SK-N-SH (cell line): ENCODE data around the gene ARID1B. TPM values are rescaled to one million over a fixed set of nuclear protein-coding genes. Genes with fewer than 3 reads are reported as not detected.

ENCODE experiments used
- CTCF ChIA-PET: fragments of 300-600, 350-600 bp; formaldehyde crosslinking; extraction: SDS; loops from one replicate; lab custom pipeline; 2021; lab: Yijun Ruan, JAX
- POLR2A ChIA-PET: fragments of 350-600 bp; sonication (Branson Sonifier 250); formaldehyde crosslinking; extraction: SDS; loops from one replicate; lab custom pipeline; 2020; ENCODE audit warnings: antibody characterized with exemption, inconsistent platforms; lab: Yijun Ruan, JAX
- DNase-seq: peaks from one replicate; pipeline ENCODE4 v3.0.0; 2012
- H2AFZ ChIP-seq: fragments of 200-600 bp; sonication (generic); 2 replicates; pipeline ENCODE4 v1.8.1; 2016; ENCODE audit warnings: antibody characterized with exemption, mild to moderate bottlenecking, low read depth
- H3F3A ChIP-seq: fragments of 200-600 bp; sonication (generic); replicated peaks from 2 replicates; pipeline ENCODE3; 2016; ENCODE audit warnings: antibody characterized with exemption, mild to moderate bottlenecking; ENCODE audit not compliant: insufficient read depth
- H3K27ac ChIP-seq, 2 experiments: fragments of 200-500 bp in 1 of 2; fragments of 200-600 bp in 1 of 2; sonication (Bioruptor generic) in 1 of 2; sonication (generic), shearing (Covaris generic) in 1 of 2; 2 replicates each; pipeline versions ENCODE4 v1.5.1 to v1.6.1; 2014 to 2016; ENCODE audit warnings: low read depth in 2 of 2, inconsistent platforms in 1 of 2, low read length in 1 of 2, mild to moderate bottlenecking in 1 of 2, mixed read lengths in 1 of 2
- H3K27me3 ChIP-seq: fragments of 200-600 bp; sonication (generic), shearing (Covaris generic); 2 replicates; pipeline ENCODE4 v1.6.1; 2016; ENCODE audit warnings: mixed run types; ENCODE audit not compliant: insufficient read depth
- H3K36me3 ChIP-seq, 2 experiments: fragments of 200-500 bp in 1 of 2; fragments of 200-600 bp in 1 of 2; sonication (Bioruptor generic) in 1 of 2; sonication (generic) in 1 of 2; replicated peaks in 1 of 2; 2 replicates each; pipeline versions ENCODE3 to v1.5.1; 2014 to 2016; ENCODE audit warnings: low read length in 1 of 2, mild to moderate bottlenecking in 1 of 2; ENCODE audit not compliant: insufficient read depth in 2 of 2, control insufficient read depth in 1 of 2
- H3K4me1 ChIP-seq, 2 experiments: fragments of 200-500 bp in 1 of 2; fragments of 200-600 bp in 1 of 2; sonication (Bioruptor generic) in 1 of 2; sonication (generic), shearing (Covaris generic) in 1 of 2; 2 replicates each; pipeline versions ENCODE4 v1.5.1 to v1.6.1; 2014 to 2016; ENCODE audit warnings: low read depth in 1 of 2, low read length in 1 of 2, mixed run types in 1 of 2; ENCODE audit not compliant: insufficient read depth in 2 of 2, control insufficient read depth in 1 of 2
- H3K4me2 ChIP-seq: fragments of 200-600 bp; sonication (generic), shearing (Covaris generic); 2 replicates; pipeline ENCODE4 v1.6.1; 2017; ENCODE audit warnings: mixed run types
- H3K4me3 ChIP-seq, 2 experiments: fragments of 200-500 bp in 1 of 2; fragments of 200-600 bp in 1 of 2; sonication (Bioruptor generic) in 1 of 2; sonication (generic), shearing (Covaris generic) in 1 of 2; 2 replicates each; pipeline versions ENCODE4 v1.5.1 to v1.8.1; 2014 to 2016; ENCODE audit warnings: low read depth in 2 of 2, inconsistent platforms in 1 of 2, low read length in 1 of 2, mild to moderate bottlenecking in 1 of 2, mixed read lengths in 1 of 2, moderate library complexity in 1 of 2
- H3K79me2 ChIP-seq: fragments of 200-600 bp; sonication (generic); 2 replicates; pipeline ENCODE4 v1.8.1; 2017; ENCODE audit warnings: mild to moderate bottlenecking; ENCODE audit not compliant: insufficient read depth
- H3K9ac ChIP-seq: fragments of 200-600 bp; sonication (generic); 2 replicates; pipeline ENCODE4 v1.6.1; 2017; ENCODE audit warnings: mixed run types
- H3K9me2 ChIP-seq: fragments of 200-600 bp; sonication (generic); 2 replicates; pipeline ENCODE4 v1.6.1; 2017; ENCODE audit warnings: mixed run types
- H3K9me3 ChIP-seq: fragments of 200-600 bp; sonication (generic); 2 replicates; pipeline ENCODE4 v1.6.1; 2017; ENCODE audit warnings: mixed run types, mild to moderate bottlenecking, moderate library complexity
- H4K20me1 ChIP-seq: fragments of 200-600 bp; sonication (generic); 2 replicates; pipeline ENCODE4 v1.6.1; 2017; ENCODE audit warnings: mild to moderate bottlenecking, mixed run types; ENCODE audit not compliant: insufficient read depth
- EP300 ChIP-seq, 2 experiments: IDR thresholded peaks; 2 replicates each; pipeline versions ENCODE4 v1.4.0 to v1.6.1; 2012; ENCODE audit warnings: borderline replicate concordance in 1 of 2, low read depth in 1 of 2, low read length in 1 of 2
- EZH2phosphoT487 ChIP-seq: fragments of 200-600 bp; sonication (generic); IDR thresholded peaks from 2 replicates; pipeline ENCODE4 v1.6.1; 2017; ENCODE audit warnings: low read depth, mixed run types, mild to moderate bottlenecking, antibody characterized with exemption, moderate library complexity, borderline replicate concordance
- FOSL2 ChIP-seq: IDR thresholded peaks from 2 replicates; pipeline ENCODE4 v1.4.0; 2012; ENCODE audit warnings: low read depth, mild to moderate bottlenecking, moderate library complexity, borderline replicate concordance
- FOXJ3 ChIP-seq: sonication (generic); formaldehyde crosslinking; IDR thresholded peaks from 2 replicates; pipeline ENCODE4 v1.5.1; 2020; ENCODE audit warnings: mild to moderate bottlenecking, missing genetic modification reagents
- GABPA ChIP-seq: IDR thresholded peaks from 2 replicates; pipeline ENCODE4 v1.4.0; 2012; ENCODE audit warnings: low read depth, mild to moderate bottlenecking
- GATA2 ChIP-seq: sonication (generic); formaldehyde crosslinking; IDR thresholded peaks from 2 replicates; pipeline ENCODE4 v1.5.0; 2020; ENCODE audit warnings: mild to moderate bottlenecking, missing genetic modification reagents
- JUND ChIP-seq: IDR thresholded peaks from 2 replicates; pipeline ENCODE4 v1.4.0; 2012
- MEF2A ChIP-seq: IDR thresholded peaks from 2 replicates; pipeline ENCODE4 v1.4.0; 2012; ENCODE audit warnings: low read depth, borderline replicate concordance
- NFIC ChIP-seq: IDR thresholded peaks from 2 replicates; pipeline ENCODE4 v1.4.0; 2012; ENCODE audit warnings: borderline replicate concordance
- POLR2AphosphoS5 ChIP-seq: IDR thresholded peaks from 2 replicates; pipeline ENCODE4 v1.6.1; 2012; ENCODE audit warnings: low read depth, low read length
- RAD21 ChIP-seq: IDR thresholded peaks from 2 replicates; pipeline ENCODE4 v1.6.1; 2012; ENCODE audit warnings: mild to moderate bottlenecking, low read length
- RCOR1 ChIP-seq: fragments of 150-350 bp; IDR thresholded peaks from 2 replicates; pipeline ENCODE4 v1.6.1; 2017; ENCODE audit warnings: antibody characterized with exemption, low read length
- RFX5 ChIP-seq: IDR thresholded peaks from 2 replicates; pipeline ENCODE4 v1.6.1; 2012; ENCODE audit warnings: mild to moderate bottlenecking, improper control_type of control experiment, low read length
- RXRA ChIP-seq: IDR thresholded peaks from 2 replicates; pipeline ENCODE4 v1.4.0; 2012; ENCODE audit warnings: low read depth, mild to moderate bottlenecking, borderline replicate concordance
- TCF12 ChIP-seq: IDR thresholded peaks from 2 replicates; pipeline ENCODE4 v1.4.0; 2012
- TEAD4 ChIP-seq: IDR thresholded peaks from 2 replicates; pipeline ENCODE4 v1.4.0; 2012; ENCODE audit warnings: mild to moderate bottlenecking, borderline replicate concordance; ENCODE audit not compliant: insufficient read depth
- YY1 ChIP-seq: IDR thresholded peaks from 2 replicates; pipeline ENCODE4 v1.4.0; 2012; ENCODE audit warnings: low read depth, mild to moderate bottlenecking
- WGBS: methylation state at CpG from one replicate; pipeline ENCODE4 v1.1.6; 2017; ENCODE audit warnings: low lambda C conversion rate; 5-methylcytosine and 5-hydroxymethylcytosine counted together
- polyA plus RNA-seq, 3 experiments: library from polyadenylated mRNA; depleted of rRNA; stranded (reverse); fragments of >200 nt; gene quantifications; 2 replicates each; pipeline ENCODE4 v1.2.3, GENCODE V29; 2012
- TF ChIP-seq, protein P1 (sequence below): IDR thresholded peaks from 2 replicates; pipeline ENCODE4 v1.6.1; 2012; ENCODE audit warnings: mild to moderate bottlenecking, low read depth, low read length, moderate library complexity
- TF ChIP-seq, protein P2 (sequence below): fragments of 150-350 bp; IDR thresholded peaks from 2 replicates; pipeline ENCODE4 v1.6.1; 2016; ENCODE audit warnings: mild to moderate bottlenecking, low read depth, low read length
- TF ChIP-seq, protein P3 (sequence below): fragments of 150-350 bp; IDR thresholded peaks from 2 replicates; pipeline ENCODE4 v1.6.1; 2017; ENCODE audit warnings: antibody characterized with exemption, low read length, low read depth, borderline replicate concordance

Gene ARID1B
- polyA plus RNA-seq, 1 of the 3 experiments (the other 2 are of a cell fraction): 13.6 TPM

- TF ChIP-seq EP300 (IDR thresholded peaks at IDR 0.05; ENCODE audit: borderline replicate concordance in 1 of 2, low read depth in 1 of 2, low read length in 1 of 2) (no peak), MEF2A (no peak), RFX5 (no peak), TEAD4 (no peak), FOSL2 (no peak), EZH2phosphoT487 (no peak), GABPA (no peak), RCOR1 (no peak), GATA2 (CRISPR knock-in tag) (no peak), NFIC (no peak), RXRA (no peak), POLR2AphosphoS5 (no peak), TCF12 (no peak), RAD21 (no peak), YY1 (no peak), JUND (no peak), FOXJ3 (CRISPR knock-in tag) (no peak)
- TF ChIP-seq, protein P1, sequence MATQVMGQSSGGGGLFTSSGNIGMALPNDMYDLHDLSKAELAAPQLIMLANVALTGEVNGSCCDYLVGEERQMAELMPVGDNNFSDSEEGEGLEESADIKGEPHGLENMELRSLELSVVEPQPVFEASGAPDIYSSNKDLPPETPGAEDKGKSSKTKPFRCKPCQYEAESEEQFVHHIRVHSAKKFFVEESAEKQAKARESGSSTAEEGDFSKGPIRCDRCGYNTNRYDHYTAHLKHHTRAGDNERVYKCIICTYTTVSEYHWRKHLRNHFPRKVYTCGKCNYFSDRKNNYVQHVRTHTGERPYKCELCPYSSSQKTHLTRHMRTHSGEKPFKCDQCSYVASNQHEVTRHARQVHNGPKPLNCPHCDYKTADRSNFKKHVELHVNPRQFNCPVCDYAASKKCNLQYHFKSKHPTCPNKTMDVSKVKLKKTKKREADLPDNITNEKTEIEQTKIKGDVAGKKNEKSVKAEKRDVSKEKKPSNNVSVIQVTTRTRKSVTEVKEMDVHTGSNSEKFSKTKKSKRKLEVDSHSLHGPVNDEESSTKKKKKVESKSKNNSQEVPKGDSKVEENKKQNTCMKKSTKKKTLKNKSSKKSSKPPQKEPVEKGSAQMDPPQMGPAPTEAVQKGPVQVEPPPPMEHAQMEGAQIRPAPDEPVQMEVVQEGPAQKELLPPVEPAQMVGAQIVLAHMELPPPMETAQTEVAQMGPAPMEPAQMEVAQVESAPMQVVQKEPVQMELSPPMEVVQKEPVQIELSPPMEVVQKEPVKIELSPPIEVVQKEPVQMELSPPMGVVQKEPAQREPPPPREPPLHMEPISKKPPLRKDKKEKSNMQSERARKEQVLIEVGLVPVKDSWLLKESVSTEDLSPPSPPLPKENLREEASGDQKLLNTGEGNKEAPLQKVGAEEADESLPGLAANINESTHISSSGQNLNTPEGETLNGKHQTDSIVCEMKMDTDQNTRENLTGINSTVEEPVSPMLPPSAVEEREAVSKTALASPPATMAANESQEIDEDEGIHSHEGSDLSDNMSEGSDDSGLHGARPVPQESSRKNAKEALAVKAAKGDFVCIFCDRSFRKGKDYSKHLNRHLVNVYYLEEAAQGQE: no peak
- TF ChIP-seq, protein P2, sequence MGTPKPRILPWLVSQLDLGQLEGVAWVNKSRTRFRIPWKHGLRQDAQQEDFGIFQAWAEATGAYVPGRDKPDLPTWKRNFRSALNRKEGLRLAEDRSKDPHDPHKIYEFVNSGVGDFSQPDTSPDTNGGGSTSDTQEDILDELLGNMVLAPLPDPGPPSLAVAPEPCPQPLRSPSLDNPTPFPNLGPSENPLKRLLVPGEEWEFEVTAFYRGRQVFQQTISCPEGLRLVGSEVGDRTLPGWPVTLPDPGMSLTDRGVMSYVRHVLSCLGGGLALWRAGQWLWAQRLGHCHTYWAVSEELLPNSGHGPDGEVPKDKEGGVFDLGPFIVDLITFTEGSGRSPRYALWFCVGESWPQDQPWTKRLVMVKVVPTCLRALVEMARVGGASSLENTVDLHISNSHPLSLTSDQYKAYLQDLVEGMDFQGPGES: no peak
- TF ChIP-seq, protein P3, sequence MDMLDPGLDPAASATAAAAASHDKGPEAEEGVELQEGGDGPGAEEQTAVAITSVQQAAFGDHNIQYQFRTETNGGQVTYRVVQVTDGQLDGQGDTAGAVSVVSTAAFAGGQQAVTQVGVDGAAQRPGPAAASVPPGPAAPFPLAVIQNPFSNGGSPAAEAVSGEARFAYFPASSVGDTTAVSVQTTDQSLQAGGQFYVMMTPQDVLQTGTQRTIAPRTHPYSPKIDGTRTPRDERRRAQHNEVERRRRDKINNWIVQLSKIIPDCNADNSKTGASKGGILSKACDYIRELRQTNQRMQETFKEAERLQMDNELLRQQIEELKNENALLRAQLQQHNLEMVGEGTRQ: no peak
- TF ChIP-seq, all 33 proteins: peak for 0
- no peak for DNase-seq
- ChIA-PET CTCF (no interaction called here), POLR2A (no interaction called here)
- Histone ChIP-seq H3K27ac (no peak overlapping the region), H3K36me3 (peaks cover 23 to 30% of the 10 kb centered on the region in 2 experiments), H3K9me3 (no peaks in the 10 kb centered on the region), H3K79me2 (no peaks in the 10 kb centered on the region; the same call in 1 of the 2 replicates), H3K9me2 (no peaks in the 10 kb centered on the region), H3K4me1 (peaks cover 0 to 42% of the 10 kb centered on the region in 2 experiments; a peak in 2 of 4 replicates), H4K20me1 (no peaks in the 10 kb centered on the region), H3K4me3 (no peak overlapping the region), H3K27me3 (no peaks in the 10 kb centered on the region), H3F3A (peaks cover 3% of the 10 kb centered on the region), H3K4me2 (no peak overlapping the region), H3K9ac (no peak overlapping the region), H2AFZ (no peak overlapping the region)
- 100% methylated on average over 8 of the region's 9 CpGs for WGBS
These were observed 393.4 kb downstream of the ARID1B start for GRCh38 chr6:157170535-157170934.
